Erythroblast (primary cell): ENCODE data around the gene IQGAP1.

Experiments
- GATA1 ChIP-seq: IDR thresholded peaks from 2 replicates; pipeline ENCODE4 v1.6.1; 2011; ENCODE audit warnings: low read depth, mild to moderate bottlenecking, control low read depth, low read length, moderate library complexity
- POLR2A ChIP-seq: IDR thresholded peaks from 2 replicates; pipeline ENCODE4 v1.6.1; 2011; ENCODE audit warnings: mild to moderate bottlenecking, low read length

- TF ChIP-seq POLR2A: no peak
- TF ChIP-seq GATA1: no peak
These were observed 78.0 kb downstream of the IQGAP1 start for GRCh38 chr15:90465930-90466567.
